Nephron progenitor cell (in vitro differentiated cells): ENCODE results near the gene CCDC121.
A peak's percentile ranks its signal among the peaks of the same experiment; 100 is the strongest.

Experiments used
- DNase-seq: peaks from one replicate; pipeline ENCODE4 v3.0.0; 2021
- H3K27ac Mint-ChIP-seq: 2 replicates; pipeline ENCODE4 v1.8.0; 2021; ENCODE audit warnings: mild to moderate bottlenecking, moderate library complexity, mixed read lengths
- H3K27me3 Mint-ChIP-seq: 2 replicates; pipeline ENCODE4 v1.8.0; 2021; ENCODE audit warnings: mild to moderate bottlenecking, low read depth, mixed read lengths; ENCODE audit not compliant: poor library complexity
- H3K36me3 Mint-ChIP-seq: 2 replicates; pipeline ENCODE4 v1.8.0; 2021; ENCODE audit warnings: low read depth, mixed read lengths
- H3K4me1 Mint-ChIP-seq: 2 replicates; pipeline ENCODE4 v1.8.0; 2021; ENCODE audit warnings: mixed read lengths
- H3K4me3 Mint-ChIP-seq: 2 replicates; pipeline ENCODE4 v1.8.0; 2021; ENCODE audit warnings: mild to moderate bottlenecking, moderate library complexity, mixed read lengths
- H3K9me3 Mint-ChIP-seq: 2 replicates; pipeline ENCODE4 v1.8.0; 2021; ENCODE audit warnings: mild to moderate bottlenecking, moderate library complexity, mixed read lengths
- CTCF ChIP-seq: fragments of 200-600 bp; sonication (generic); IDR thresholded peaks from 2 replicates; pipeline ENCODE4 v1.5.0; 2021; ENCODE audit warnings: antibody characterized with exemption

CCDC121 gene

DNA sequence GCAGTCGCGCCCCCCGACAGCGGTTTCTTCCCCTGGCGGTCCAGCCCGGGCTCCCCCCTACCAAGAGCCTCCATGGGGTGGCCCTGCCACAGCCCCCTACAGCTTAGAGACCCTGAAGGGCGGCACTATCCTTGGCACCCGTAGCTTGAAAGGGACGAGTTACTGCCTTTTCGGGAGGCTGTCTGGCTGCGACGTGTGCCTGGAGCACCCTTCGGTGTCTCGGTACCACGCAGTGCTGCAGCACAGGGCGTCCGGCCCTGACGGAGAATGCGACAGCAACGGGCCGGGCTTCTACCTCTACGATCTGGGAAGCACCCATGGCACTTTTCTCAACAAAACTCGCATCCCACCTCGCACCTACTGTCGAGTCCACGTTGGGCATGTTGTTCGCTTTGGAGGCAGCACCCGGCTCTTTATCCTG is 35.4 kb upstream of the CCDC121 start:
- peaks cover 53% of the 10 kb centered on the region for H3K36me3 Mint-ChIP-seq
- H3K4me1 Mint-ChIP-seq, result peaks cover 39% of the 10 kb centered on the region
- no peaks in the 10 kb centered on the region for H3K9me3 Mint-ChIP-seq
- peaks cover 6% of the 10 kb centered on the region for H3K27me3 Mint-ChIP-seq
- H3K4me3 Mint-ChIP-seq, result peak overlapping the region; percentile 99
- peak overlapping the region; percentile 100 for H3K27ac Mint-ChIP-seq
- no peak for DNase-seq
- TF ChIP-seq CTCF, result no peak

GRCh38 chr2:27663285-27664153 is 34.7 kb upstream of the CCDC121 start, which contains the start of the genes SLC4A1AP and SUPT7L:
TSS of gene SLC4A1AP (plus strand) at chr2:27663889. CDS start at chr2:27663915, 26 bp downstream.
TSS of gene SUPT7L (minus strand) at chr2:27663614. CDS start at chr2:27662192, 1,422 bp downstream.
- peak; percentile 77 for DNase-seq
- H3K4me3 Mint-ChIP-seq, result peak within 1 kb of the TSS; percentile 99
- no peaks in the 10 kb centered on the region for H3K9me3 Mint-ChIP-seq
- peaks cover 46% of the 10 kb centered on the region for H3K36me3 Mint-ChIP-seq
- no peak for TF ChIP-seq CTCF
- peaks cover 6% of the 10 kb centered on the region for H3K27me3 Mint-ChIP-seq
- H3K4me1 Mint-ChIP-seq, result peaks cover 39% of the 10 kb centered on the region
- peak within 1 kb of the TSS; percentile 100 for H3K27ac Mint-ChIP-seq

- no peak overlapping the region for H3K27ac Mint-ChIP-seq
- no peaks in the 10 kb centered on the region for H3K9me3 Mint-ChIP-seq
- peaks cover 6% of the 10 kb centered on the region for H3K27me3 Mint-ChIP-seq
- H3K4me3 Mint-ChIP-seq, result peak overlapping the region; percentile 99
- no peak for DNase-seq
- H3K4me1 Mint-ChIP-seq, result peaks cover 39% of the 10 kb centered on the region
- H3K36me3 Mint-ChIP-seq, result peaks cover 41% of the 10 kb centered on the region
- TF ChIP-seq CTCF, result no peak
Observed at GRCh38 chr2:27661371-27661770, 32.6 kb upstream of the CCDC121 start.

DNA sequence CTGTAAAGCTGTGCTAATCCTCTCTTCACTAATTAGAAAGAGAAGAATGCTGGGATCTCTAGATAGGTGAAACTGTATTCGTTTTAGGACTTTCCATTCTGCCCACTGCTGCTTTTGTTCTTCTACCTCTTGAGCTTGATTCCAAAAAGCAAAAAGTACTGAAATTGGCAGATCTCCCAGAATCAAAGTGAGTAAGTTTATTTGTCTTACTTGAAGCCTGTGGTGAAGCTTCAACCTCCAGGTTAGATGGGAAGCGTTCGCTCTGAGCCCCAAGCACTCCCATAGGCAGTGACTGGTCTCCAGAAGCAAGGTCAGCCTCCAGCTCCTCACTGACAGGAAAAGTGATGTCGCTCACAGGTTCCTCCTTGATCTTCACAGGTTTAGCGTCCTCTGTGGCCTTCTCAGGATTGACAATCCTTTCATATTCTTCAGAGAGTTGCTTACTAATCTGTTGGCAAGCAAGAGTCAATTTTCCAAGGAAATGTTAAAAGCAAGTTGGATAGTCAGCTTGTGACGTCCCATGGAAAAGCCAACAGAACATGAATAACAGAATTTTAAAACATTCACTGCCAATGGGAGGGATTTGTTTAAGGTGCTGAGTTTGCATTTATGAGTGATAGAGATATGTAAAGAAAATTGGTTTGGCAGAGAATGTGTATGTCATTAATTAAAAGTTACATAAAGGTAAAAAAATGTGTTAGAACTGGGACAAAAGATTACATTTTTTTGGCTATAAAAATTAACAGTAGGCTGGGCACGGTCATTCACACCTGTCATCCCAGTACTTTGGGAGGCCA is 26.5 kb upstream of the CCDC121 start:
- no peaks in the 10 kb centered on the region for H3K4me1 Mint-ChIP-seq
- peaks cover 57% of the 10 kb centered on the region for H3K36me3 Mint-ChIP-seq
- no peak for TF ChIP-seq CTCF
- no peaks in the 10 kb centered on the region for H3K9me3 Mint-ChIP-seq
- H3K27me3 Mint-ChIP-seq, result no peaks in the 10 kb centered on the region
- no peak overlapping the region for H3K4me3 Mint-ChIP-seq
- DNase-seq, result no peak
- H3K27ac Mint-ChIP-seq, result no peak overlapping the region

GRCh38 chr2:27653397-27653796 is 24.6 kb upstream of the CCDC121 start:
- DNase-seq, result no peak

More at GRCh38 chr2:27653397-27653796, 24.6 kb upstream of the CCDC121 start:
- H3K27me3 Mint-ChIP-seq, result no peaks in the 10 kb centered on the region
- TF ChIP-seq CTCF, result no peak
- H3K4me3 Mint-ChIP-seq, result no peak overlapping the region
- H3K9me3 Mint-ChIP-seq, result no peaks in the 10 kb centered on the region
- no peaks in the 10 kb centered on the region for H3K4me1 Mint-ChIP-seq
- H3K36me3 Mint-ChIP-seq, result peaks cover 59% of the 10 kb centered on the region
- no peak overlapping the region for H3K27ac Mint-ChIP-seq
